ENCODE results near the gene FAM124A. TPM values are rescaled to one million over a fixed set of nuclear protein-coding genes. Genes with fewer than 3 reads are reported as not detected.

The FAM124A gene
- total RNA-seq, 4 donors from 2014 or later: 0.35 to 3.2 (median 1.5) TPM

DNA sequence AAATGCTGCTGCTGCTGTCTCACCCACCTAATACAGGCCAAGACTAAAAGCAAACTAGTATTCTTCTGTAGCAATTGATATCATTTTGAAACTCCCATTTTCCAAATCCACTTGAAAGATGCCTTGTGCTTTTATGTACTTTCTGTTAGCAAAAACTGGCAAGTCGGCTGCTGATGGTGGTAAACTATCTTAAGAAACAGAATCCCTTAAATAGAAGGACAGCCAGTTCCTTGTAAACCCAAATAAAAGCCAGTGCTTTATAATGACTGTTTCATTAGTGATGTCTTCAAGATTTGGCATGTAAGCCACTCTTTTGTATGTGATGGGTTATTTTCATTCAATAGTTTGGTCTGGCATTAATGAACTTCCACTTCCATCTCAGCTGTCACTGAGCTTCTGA is 5.2 kb downstream of the FAM124A start:
- no peak overlapping the region for H3K27ac ChIP-seq
- H3K9me3 ChIP-seq: no peaks in the 10 kb centered on the region
- no peak for DNase-seq
- no peak for TF ChIP-seq CTCF (IDR thresholded peaks at IDR 0.05)
- TF ChIP-seq POLR2A (IDR thresholded peaks at IDR 0.05): no peak
- H3K27me3 ChIP-seq: no peaks in the 10 kb centered on the region
- H3K4me1 ChIP-seq: no peaks in the 10 kb centered on the region
- no peaks in the 10 kb centered on the region for H3K36me3 ChIP-seq
- no peak overlapping the region for H3K4me3 ChIP-seq

GRCh38 chr13:51229101-51229719 is 7.0 kb downstream of the FAM124A start:
- Histone ChIP-seq H3K9me3 (no peaks in the 10 kb centered on the region), H3K27ac (no peak overlapping the region)
- no peak for DNase-seq

GRCh38 chr13:51229731-51230130 is 7.5 kb downstream of the FAM124A start:
- Histone ChIP-seq H3K27ac (peak overlapping the region in 1 of 4 donors; percentile 65), H3K9me3 (no peaks in the 10 kb centered on the region), H3K4me3 (no peak overlapping the region), H3K4me1 (no peaks in the 10 kb centered on the region), H3K27me3 (no peaks in the 10 kb centered on the region), H3K36me3 (no peaks in the 10 kb centered on the region)
- DNase-seq: no peak
- no peak for TF ChIP-seq POLR2A (IDR thresholded peaks at IDR 0.05)
- no peak for TF ChIP-seq CTCF (IDR thresholded peaks at IDR 0.05)

More at GRCh38 chr13:51229101-51229719, 7.0 kb downstream of the FAM124A start:
- TF ChIP-seq CTCF (IDR thresholded peaks at IDR 0.05): no peak
- TF ChIP-seq POLR2A (IDR thresholded peaks at IDR 0.05): no peak
- H3K36me3 ChIP-seq: no peaks in the 10 kb centered on the region
- no peaks in the 10 kb centered on the region for H3K27me3 ChIP-seq
- H3K4me1 ChIP-seq: no peaks in the 10 kb centered on the region
- H3K4me3 ChIP-seq: no peak overlapping the region

- no peaks in the 10 kb centered on the region for H3K27me3 ChIP-seq
- H3K4me3 ChIP-seq: peak overlapping the region in 2 of 4 donors; percentile 11 to 24
- no peaks in the 10 kb centered on the region for H3K9me3 ChIP-seq
- peak overlapping the region; percentile 15 to 65 (median 44) for H3K27ac ChIP-seq
- TF ChIP-seq POLR2A (IDR thresholded peaks at IDR 0.05): no peak
- TF ChIP-seq CTCF (IDR thresholded peaks at IDR 0.05): no peak
- DNase-seq: peak in 1 of 3 donors; percentile 58
- H3K36me3 ChIP-seq: no peaks in the 10 kb centered on the region
- no peaks in the 10 kb centered on the region for H3K4me1 ChIP-seq
Observed at GRCh38 chr13:51230477-51231105, 8.4 kb downstream of the FAM124A start.

- Histone ChIP-seq H3K36me3 (no peaks in the 10 kb centered on the region), H3K4me3 (no peak overlapping the region), H3K27ac (peak overlapping the region in 1 of 4 donors; percentile 65), H3K27me3 (no peaks in the 10 kb centered on the region), H3K4me1 (no peaks in the 10 kb centered on the region), H3K9me3 (no peaks in the 10 kb centered on the region)
- no peak for DNase-seq
- TF ChIP-seq CTCF (IDR thresholded peaks at IDR 0.05): no peak
- TF ChIP-seq POLR2A (IDR thresholded peaks at IDR 0.05): no peak
Observed at GRCh38 chr13:51231456-51231855, 9.3 kb downstream of the FAM124A start.
